NB4 (cell line): ENCODE results near the gene KRT32.
A peak's percentile ranks its signal among the peaks of the same experiment; 100 is the strongest.

Source experiments
- DNase-seq: peaks from one replicate; pipeline ENCODE4 v3.0.0; 2010; ENCODE audit warnings: low read depth
- H3K4me3 ChIP-seq: one replicate; pipeline ENCODE4 v1.5.1; 2011; ENCODE audit warnings: mild to moderate bottlenecking, low read depth, low read length, moderate library complexity
- MYC ChIP-seq: IDR thresholded peaks from 2 replicates; pipeline ENCODE4 v1.6.1; 2011; ENCODE audit warnings: low read depth, low read length
- POLR2A ChIP-seq: IDR thresholded peaks from 2 replicates; pipeline ENCODE4 v1.6.1; 2011; ENCODE audit warnings: mild to moderate bottlenecking; ENCODE audit not compliant: insufficient read length; ENCODE audit errors: extremely low read depth
- TF ChIP-seq, protein P1 (sequence below): IDR thresholded peaks from 2 replicates; pipeline ENCODE4 v1.6.1; 2011; ENCODE audit warnings: low read depth, low read length
- TF ChIP-seq, protein P2 (sequence below): IDR thresholded peaks from one replicate; pipeline ENCODE4 v1.5.1; 2012; ENCODE audit warnings: low read depth, low read length

Gene KRT32

GRCh38 chr17:41496803-41497484 lies 29.8 kb upstream of the KRT32 start:
- DNase-seq = peak; percentile 90
- TF ChIP-seq, protein P1, sequence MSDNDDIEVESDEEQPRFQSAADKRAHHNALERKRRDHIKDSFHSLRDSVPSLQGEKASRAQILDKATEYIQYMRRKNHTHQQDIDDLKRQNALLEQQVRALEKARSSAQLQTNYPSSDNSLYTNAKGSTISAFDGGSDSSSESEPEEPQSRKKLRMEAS = no peak
- TF ChIP-seq MYC (no peak), POLR2A (no peak)
- TF ChIP-seq, protein P2, sequence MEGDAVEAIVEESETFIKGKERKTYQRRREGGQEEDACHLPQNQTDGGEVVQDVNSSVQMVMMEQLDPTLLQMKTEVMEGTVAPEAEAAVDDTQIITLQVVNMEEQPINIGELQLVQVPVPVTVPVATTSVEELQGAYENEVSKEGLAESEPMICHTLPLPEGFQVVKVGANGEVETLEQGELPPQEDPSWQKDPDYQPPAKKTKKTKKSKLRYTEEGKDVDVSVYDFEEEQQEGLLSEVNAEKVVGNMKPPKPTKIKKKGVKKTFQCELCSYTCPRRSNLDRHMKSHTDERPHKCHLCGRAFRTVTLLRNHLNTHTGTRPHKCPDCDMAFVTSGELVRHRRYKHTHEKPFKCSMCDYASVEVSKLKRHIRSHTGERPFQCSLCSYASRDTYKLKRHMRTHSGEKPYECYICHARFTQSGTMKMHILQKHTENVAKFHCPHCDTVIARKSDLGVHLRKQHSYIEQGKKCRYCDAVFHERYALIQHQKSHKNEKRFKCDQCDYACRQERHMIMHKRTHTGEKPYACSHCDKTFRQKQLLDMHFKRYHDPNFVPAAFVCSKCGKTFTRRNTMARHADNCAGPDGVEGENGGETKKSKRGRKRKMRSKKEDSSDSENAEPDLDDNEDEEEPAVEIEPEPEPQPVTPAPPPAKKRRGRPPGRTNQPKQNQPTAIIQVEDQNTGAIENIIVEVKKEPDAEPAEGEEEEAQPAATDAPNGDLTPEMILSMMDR = peak; percentile 81
- H3K4me3 ChIP-seq = no peak overlapping the region

GRCh38 chr17:41494524-41494923 lies 27.3 kb upstream of the KRT32 start:
- no peak overlapping the region for H3K4me3 ChIP-seq
- DNase-seq = no peak
- TF ChIP-seq POLR2A = no peak
- TF ChIP-seq, protein P2 = no peak

GRCh38 chr17:41492771-41493170 lies 25.6 kb upstream of the KRT32 start:
- TF ChIP-seq POLR2A (no peak), MYC (no peak)
- TF ChIP-seq, protein P2 = no peak
- TF ChIP-seq, protein P1 = no peak
- H3K4me3 ChIP-seq = no peak overlapping the region
- DNase-seq = no peak

- TF ChIP-seq MYC (no peak), POLR2A (no peak)
- TF ChIP-seq, protein P1 = no peak
- TF ChIP-seq, protein P2 = no peak
- H3K4me3 ChIP-seq = no peak overlapping the region
- no peak for DNase-seq
Observed at GRCh38 chr17:41492351-41492750, 25.2 kb upstream of the KRT32 start.

- DNase-seq = no peak
- TF ChIP-seq, protein P2 = no peak
- TF ChIP-seq POLR2A = no peak
- TF ChIP-seq, protein P1 = no peak
- no peak for TF ChIP-seq MYC
Observed at GRCh38 chr17:41491476-41491875, 24.3 kb upstream of the KRT32 start.

More at GRCh38 chr17:41491476-41491875, 24.3 kb upstream of the KRT32 start:
- H3K4me3 ChIP-seq = no peak overlapping the region
